HG03135 (cell line): Measurements from ENCODE around the gene DCAF11.
"Not testable (repeated sequence)": the region's sequence is repeated elsewhere in the genome, so short reads cannot be mapped to it uniquely, and the experiment has no call there.

Source experiments
- ATAC-seq: cut with Tn5 transposase; IDR thresholded peaks from one replicate; pipeline ENCODE4 v1.9.1; 2021; ENCODE audit warnings: mild to moderate bottlenecking, moderate library complexity; ENCODE audit not compliant: unreplicated experiment

Gene DCAF11

DNA sequence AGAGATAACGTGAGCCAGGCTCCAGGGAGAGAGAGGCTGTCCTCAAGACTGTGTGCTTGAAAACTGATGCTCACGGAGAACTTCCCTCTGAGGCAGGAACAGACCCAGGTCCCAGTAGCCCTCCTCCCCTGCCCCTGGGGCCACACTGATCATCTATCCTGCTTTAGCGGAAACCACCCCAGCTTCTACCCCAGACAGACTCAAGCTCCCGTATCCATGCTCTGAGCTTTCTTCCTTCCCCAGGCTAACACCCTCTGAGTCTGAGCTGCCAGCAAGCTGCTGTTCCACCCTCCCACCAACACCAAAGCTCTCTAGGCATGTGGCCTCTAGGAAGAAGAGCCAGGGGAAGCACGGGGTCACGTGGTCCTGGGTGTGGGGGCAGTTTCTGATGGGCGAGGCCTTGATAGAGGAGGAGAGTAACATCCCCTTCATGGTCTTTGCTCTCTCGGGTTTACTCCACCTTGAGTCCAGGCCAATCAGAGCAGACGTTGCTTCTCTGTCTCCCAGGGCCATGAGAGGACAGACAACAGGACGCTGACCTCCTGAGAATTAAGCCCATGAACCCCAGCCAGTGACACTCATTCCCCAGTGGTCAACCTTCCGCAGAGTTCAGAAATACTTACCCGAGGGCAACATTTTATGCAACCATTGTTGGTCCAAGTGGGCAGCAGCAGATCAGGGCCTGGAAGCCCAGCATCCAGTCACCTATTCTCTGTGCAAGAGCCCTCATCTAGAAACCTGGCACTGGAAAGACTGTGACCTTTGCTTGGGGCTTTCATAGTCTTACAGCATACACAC, 19.1 kb upstream of the DCAF11 start:
- ATAC-seq = peak; percentile 68

DNA sequence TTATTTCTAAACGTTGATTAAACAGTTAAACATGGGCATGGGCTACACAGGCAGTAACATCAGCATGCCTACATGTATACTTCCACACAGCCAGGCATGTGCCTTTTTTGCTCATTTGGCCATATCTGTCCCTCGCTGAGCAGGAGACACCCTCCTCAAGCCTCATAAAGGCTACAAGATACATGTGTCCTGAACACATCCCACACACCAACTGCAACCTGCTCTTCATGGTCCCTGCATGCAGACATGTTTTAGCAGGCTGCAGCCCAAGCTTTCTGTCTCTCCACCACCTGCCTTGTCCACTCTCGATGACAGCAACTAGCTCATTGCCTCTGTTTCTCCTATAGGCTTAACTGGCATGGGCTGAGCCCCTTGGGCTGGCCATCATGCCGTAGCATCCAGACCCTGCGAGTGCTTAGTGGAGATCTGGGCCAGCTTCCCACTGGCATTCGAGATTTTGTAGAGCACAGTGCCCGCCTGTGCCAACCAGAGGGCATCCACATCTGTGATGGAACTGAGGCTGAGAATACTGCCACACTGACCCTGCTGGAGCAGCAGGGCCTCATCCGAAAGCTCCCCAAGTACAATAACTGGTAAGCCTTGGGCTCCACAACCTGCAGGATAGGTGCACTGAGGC, 17.9 kb upstream of the DCAF11 start:
- no peak for ATAC-seq

DNA sequence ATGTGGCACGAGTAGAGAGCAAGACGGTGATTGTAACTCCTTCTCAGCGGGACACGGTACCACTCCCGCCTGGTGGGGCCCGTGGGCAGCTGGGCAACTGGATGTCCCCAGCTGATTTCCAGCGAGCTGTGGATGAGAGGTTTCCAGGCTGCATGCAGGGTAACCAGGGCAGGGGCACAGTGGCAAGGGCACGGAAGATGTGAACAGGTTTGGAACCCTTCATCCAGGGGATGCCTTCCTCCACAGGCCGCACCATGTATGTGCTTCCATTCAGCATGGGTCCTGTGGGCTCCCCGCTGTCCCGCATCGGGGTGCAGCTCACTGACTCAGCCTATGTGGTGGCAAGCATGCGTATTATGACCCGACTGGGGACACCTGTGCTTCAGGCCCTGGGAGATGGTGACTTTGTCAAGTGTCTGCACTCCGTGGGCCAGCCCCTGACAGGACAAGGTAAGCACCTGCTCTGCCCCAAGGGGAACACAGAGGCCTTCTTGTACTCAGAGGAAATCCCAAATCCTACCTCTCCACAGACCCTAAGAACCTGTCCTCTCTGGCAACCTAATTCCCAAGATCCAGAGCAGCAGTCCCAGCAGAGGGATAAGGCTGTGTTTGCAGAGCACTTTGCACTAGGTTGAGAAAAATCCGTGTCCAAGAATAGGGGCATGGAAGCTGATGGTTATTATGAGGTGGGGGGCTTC, 16.2 kb upstream of the DCAF11 start:
- no peak for ATAC-seq

DNA sequence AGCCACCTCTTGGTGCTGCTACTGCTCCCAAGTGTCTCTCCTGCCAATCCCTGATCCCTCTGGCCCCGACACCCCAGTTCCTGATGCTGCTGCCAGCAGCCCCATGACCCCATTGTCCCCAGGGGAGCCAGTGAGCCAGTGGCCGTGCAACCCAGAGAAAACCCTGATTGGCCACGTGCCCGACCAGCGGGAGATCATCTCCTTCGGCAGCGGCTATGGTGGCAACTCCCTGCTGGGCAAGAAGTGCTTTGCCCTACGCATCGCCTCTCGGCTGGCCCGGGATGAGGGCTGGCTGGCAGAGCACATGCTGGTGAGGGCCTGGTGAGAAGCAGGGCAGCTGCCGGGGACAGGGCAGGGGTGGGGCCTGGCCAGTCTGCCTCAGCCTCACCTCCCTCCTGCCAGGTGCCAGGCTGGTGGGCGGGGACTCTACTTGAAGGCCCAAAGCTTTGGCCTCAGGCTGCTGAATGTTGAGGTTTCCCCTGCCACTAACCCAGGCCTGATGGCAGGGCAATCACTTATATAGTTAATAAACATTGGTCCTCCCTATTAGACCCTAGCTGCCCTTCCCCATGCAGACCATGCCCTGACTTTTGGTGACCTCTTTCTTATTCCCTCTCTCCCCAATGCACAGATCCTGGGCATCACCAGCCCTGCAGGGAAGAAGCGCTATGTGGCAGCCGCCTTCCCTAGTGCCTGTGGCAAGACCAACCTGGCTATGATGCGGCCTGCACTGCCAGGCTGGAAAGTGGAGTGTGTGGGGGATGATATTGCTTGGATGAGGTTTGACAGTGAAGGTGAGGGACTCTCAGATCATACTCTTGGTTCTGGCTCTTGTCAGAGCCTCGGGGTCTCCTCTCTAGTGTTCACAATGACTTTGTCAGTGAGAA, 15.4 kb upstream of the DCAF11 start:
- ATAC-seq = no peak

DNA sequence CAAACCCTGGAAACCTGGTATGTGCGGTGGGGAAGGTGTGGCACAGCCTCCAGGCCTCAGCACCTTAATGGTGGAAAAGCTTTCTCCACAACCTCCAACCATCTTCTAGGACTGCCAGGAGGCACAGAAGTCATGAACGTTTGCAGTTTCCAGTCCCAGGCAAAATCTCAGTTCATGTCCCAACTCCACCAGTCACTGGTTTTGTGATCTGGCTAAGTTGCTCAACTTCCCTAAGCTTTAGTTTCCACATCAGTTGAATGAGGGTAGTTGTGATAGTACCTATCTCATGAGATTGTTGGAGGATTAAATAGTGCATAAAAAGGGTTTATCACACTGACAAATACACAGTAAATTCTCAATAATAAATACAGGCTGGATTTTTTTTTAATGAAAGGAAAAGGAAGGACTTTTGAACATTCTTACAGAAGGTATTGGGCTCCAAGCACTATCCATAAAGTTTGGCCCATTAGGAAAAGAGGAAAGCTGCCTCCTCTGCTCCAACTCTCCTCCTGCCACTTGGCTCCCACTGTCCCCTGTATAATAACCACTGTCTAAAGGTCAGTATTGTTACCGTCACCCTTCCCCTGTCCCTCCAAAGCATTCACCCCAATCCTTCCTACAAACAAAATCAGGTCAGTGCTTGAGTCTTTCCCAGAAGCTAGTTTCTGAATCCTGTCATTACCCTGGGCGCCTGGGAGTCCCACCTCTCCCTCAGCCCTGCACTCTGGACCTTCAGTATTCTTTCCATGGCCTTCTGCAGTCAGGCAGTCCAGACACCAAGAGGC, 14.2 kb upstream of the DCAF11 start:
- no peak for ATAC-seq

DNA sequence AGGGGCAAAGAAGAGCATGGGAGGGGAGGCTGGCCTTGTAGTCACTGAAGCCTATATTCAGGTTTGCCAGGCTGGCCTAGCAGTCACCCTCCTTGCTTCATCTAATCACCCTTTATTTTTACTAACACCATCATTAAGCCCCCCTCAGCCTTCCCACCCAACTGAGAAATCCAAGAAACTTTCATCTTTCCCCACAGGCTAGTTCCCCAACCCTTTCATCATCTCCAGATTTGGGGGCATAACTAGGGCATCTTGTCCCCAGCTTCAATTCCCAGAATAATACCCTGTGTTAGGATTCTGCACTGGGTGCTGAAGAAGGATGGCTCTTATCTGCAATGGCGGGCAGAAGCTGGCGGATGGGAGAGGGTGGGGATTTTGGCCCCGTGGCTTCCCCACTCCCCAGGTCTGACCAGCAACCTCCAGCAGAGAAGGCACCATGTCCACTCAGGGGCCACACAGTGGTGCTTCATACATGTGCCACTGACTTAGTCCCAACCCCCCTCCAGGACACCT, 13.5 kb upstream of the DCAF11 start:
- ATAC-seq = no peak

DNA sequence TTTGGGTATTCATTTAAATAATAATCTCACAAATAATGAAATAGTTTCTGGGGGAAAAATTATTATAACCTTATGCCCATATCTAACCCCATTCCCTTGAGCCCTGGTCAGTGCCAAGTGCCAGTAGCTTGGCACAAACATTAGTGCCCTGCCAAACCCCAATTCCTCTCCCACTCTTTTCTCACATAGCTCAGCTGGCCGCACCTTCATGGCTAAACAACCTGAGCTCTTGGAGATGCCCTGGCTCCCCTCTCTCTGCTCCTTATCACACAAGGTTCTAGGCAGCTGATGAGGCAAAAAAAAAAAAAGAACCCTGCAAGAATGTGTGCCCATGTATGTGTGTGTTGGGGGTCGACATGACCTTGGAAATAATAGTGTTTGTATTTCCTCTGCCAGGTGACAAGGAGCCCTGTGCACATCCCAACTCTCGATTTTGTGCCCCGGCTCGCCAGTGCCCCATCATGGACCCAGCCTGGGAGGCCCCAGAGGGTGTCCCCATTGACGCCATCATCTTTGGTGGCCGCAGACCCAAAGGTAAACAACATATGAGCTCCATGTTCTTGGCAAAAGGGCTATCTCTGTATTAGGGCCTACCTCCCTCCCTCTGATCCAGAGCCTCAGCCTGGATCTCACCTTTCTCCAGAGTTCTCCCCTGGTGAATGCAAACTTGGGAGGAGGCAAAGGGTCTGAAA, 12.1 kb upstream of the DCAF11 start:
- no peak for ATAC-seq

DNA sequence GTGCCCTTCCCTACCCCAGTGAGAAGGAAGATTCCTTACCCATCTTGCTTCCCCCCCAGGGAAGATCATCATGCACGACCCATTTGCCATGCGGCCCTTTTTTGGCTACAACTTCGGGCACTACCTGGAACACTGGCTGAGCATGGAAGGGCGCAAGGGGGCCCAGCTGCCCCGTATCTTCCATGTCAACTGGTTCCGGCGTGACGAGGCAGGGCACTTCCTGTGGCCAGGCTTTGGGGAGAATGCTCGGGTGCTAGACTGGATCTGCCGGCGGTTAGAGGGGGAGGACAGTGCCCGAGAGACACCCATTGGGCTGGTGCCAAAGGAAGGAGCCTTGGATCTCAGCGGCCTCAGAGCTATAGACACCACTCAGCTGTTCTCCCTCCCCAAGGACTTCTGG, 11.1 kb upstream of the DCAF11 start:
- no peak for ATAC-seq

DNA sequence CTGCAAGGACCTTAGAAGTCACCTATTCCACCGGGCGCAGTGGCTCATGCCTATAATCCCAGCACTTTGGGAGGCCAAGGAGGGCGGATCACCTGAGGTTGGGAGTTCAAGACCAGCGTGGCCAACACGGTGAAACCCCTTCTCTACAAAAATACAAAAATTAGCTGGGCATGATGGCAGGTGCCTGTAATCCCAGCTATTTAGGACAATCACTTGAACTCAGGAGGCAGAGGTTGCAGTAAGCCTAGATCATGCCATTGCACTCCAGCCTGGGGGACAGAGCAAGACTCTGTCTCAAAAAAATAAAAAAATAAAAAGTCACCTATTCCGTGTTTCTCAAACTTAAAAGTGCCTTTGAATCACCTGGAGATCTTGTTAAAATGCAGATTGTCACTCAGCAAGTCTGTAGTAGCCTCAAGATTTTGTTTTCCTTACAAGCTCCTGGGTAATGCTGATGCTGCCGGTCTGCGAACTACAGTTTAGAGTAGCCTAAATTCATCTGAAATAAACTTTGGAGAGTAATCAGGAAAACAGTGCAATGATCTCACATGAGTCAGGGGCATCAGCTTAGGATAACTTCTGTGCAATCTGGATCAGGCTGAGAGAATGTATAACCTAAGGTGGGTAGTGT, 8.9 kb upstream of the DCAF11 start:
- not testable (repeated sequence) for ATAC-seq

DNA sequence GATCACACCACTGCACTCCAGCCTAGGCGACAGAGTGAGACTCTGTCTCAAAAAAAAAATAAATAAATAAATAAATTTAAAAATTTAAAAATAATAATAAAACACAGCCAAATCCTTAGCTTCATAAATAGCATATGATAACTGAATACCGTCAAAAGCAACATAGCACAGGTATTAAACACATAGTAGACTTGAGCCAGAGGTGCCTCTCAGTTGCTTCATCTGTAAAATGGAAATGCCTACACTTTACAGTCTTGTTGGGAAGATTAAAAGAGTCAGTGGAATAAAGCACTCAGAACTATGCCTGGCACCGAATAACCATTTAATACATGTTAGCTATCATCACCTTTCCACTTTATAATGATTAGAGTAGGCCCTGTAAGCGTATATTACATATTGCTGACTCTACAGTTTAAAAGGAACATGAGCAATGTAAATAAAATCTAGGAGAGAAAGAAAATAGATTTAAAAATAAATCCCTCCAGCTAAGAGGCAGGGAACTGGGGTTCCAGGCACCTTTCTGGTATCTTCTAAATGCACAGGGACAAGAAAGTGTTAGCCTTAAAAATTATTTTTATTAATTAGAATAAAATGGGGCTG, 7.8 kb upstream of the DCAF11 start:
- no peak for ATAC-seq

DNA sequence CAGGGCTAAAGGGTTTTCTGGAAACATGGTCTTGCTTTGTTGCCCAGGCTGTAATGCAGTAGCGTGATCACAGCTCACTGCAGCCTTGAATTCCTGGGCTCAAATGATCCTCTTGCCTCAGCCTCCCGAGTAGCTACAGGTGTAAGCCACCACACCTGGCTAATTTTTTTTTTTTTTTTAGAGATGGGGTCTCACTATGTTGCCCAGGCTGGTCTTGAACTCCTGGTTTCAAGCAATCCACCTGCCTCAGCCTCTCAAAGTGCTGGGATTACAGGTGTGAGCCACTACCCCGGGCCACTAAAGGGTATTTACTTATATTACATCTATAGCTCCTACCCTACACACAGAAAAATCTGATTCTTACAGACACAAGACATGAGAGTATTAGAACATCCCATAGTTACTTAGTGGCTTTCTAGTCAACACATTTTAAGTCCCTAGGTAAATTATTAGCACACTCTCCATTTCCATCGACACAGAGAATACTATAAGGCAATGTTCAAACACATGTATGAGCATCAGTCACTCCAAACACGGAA, 6.2 kb upstream of the DCAF11 start:
- ATAC-seq = no peak

DNA sequence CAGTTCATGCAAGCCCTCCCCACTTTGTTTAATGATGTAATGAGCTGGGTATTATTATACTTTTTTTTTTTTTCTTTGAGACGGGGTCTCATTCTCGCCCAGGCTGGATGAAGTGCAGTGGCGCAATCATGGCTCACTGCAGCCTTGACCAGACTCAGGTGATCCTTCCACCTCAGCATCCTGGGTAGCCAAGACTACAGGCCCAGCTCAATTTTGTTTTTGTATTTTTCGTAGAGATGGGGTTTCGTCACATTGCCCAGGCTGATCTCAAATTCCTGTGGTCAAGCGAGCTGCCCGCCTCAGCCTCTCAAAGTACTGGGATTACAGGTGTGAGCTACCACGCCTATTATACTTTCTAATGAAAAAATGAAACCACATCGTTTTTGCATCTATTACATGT, 4.5 kb upstream of the DCAF11 start:
- no peak for ATAC-seq

DNA sequence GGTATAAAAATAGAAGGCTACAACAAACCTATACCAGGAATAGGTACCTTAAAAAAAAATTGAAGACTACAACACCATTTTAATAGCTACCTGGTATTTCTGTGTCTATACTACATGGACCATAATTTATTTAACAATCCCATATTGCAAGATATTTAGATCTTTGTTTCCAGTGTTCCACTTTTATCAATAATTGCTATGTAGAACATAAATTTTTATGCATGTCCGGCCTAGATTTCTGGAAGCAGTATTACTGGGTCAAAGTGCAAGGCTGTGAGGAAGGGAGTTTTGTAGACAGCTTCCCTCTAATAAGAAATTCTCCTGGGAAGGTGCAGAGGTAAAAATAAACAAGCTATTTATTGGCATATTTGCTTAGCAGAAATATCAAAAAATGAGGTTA, 4.1 kb upstream of the DCAF11 start:
- no peak for ATAC-seq

DNA sequence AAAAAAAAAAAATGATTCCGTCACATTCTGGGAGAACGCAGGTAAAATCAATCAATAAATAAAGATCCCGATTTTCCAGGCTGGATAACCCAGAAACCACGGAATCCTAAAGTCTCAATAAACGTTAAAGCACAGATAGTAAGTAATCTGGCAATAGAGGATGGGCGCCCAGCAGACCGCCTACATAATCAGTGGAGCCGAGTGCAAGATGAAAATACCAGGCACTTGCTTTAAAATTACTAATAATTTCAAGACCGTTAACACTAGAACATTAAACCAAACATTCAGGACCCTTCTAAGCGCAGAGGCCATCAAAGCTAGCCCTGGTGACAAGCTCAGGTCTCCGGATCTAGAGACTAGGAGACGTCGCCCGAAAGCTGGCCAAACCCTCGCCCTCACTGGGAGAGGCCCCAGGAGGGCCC, 1.2 kb upstream of the DCAF11 start:
- peak; percentile 2 for ATAC-seq

DNA sequence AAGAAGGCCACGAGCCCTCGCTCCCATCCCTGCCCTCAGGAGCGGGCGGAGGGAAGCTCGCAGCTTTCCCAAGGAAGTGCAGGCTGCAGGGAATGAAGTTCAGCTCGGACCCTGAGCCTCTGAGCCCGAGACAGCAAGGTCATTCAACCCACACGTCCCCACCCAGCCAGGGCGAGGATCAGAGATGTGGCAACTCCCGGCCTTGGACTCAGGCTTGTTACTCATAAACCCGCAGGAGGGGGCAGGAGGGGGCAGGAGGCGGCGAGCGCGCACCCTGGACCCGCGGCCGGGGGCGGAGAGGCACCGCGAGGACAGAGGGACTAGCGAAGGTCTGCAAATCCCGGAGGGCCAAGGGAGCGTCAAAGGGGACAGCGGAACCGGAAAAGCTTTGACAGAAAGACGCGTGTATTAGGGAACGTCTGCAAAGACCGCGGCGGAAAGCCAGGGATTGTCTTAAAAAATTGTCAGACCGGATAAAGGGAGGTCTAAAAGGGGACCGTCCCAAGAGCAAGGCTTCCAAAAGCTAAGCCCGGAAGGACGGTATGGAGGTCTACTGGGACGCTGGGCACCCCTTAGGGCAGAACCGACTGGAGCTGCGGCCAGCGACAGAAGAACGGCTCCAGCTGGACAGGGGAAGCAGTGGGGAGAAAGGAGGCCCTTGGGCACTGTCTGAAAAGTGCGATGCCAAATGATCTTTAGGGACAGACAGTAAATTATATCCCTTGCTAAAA, 611 bp upstream of the DCAF11 start:
- ATAC-seq = peak; percentile 28

DNA sequence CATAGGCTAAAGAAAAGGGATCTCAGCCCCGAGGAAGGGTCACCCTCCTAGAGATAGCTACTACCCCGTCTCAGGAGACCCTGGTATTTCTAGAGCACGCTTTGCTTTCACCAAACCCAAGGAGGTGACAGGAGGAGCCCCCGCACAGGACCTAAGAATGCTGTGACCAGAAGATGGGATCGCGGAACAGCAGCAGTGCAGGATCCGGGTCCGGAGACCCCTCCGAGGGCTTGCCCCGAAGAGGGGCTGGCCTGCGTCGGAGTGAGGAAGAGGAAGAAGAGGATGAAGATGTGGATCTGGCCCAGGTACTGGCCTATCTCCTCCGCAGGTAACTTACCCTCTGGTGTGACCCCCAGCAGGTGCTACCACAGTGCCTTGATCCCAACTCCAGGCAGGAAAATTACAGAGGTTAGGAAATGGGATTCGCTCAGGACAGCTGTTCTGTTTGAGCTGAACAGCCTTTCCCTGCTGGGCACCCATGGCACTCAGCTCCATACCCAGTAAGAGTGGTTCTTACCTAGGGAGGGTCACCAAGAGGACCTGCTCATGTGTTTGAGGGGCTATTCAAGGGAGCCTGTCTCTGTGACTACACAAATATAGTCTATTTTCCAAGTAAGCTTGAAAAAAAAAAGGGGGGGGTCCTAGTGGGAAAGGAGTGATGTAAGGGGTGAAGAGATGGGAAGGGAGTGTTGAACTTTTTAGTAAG, 998 bp downstream of the DCAF11 start:
- no peak for ATAC-seq
